Progenitor cell of endocrine pancreas (in vitro differentiated cells): ENCODE measurements around the gene OR5B2. TPM values are rescaled to one million over a fixed set of nuclear protein-coding genes. Genes with fewer than 3 reads are reported as not detected.

Source experiments
- DNase-seq: peaks from one replicate; pipeline ENCODE4 v3.0.0; 2021; ENCODE audit warnings: low spot score; ENCODE audit not compliant: unreplicated experiment
- H3K27ac Mint-ChIP-seq: 2 replicates; pipeline ENCODE4 v1.8.0; 2021; ENCODE audit warnings: mild to moderate bottlenecking, moderate library complexity, mixed read lengths
- H3K27me3 Mint-ChIP-seq: 2 replicates; pipeline ENCODE4 v1.8.0; 2021; ENCODE audit warnings: mixed read lengths
- H3K36me3 Mint-ChIP-seq: 2 replicates; pipeline ENCODE4 v1.8.0; 2022; ENCODE audit warnings: mixed read lengths; ENCODE audit not compliant: insufficient read depth
- H3K4me1 Mint-ChIP-seq: 2 replicates; pipeline ENCODE4 v1.8.0; 2021; ENCODE audit warnings: low read depth, mixed read lengths
- H3K4me3 Mint-ChIP-seq: 2 replicates; pipeline ENCODE4 v1.8.0; 2021; ENCODE audit warnings: low read depth, mild to moderate bottlenecking, moderate library complexity, mixed read lengths
- H3K9me3 Mint-ChIP-seq: 2 replicates; pipeline ENCODE4 v1.8.0; 2021; ENCODE audit warnings: low read depth, mixed read lengths
- total RNA-seq: library from RNA; stranded (reverse); gene quantifications from 2 replicates; pipeline ENCODE4 v1.2.1, GENCODE V29; 2021
- TF ChIP-seq, protein P1 (sequence below): fragments of 200-600 bp; sonication (generic); IDR thresholded peaks from one replicate; pipeline ENCODE4 v1.5.0; 2021; ENCODE audit warnings: antibody characterized with exemption, mild to moderate bottlenecking; ENCODE audit not compliant: unreplicated experiment

OR5B2 gene
- total RNA-seq, 1 donor from 2014 or later: not detected

DNA sequence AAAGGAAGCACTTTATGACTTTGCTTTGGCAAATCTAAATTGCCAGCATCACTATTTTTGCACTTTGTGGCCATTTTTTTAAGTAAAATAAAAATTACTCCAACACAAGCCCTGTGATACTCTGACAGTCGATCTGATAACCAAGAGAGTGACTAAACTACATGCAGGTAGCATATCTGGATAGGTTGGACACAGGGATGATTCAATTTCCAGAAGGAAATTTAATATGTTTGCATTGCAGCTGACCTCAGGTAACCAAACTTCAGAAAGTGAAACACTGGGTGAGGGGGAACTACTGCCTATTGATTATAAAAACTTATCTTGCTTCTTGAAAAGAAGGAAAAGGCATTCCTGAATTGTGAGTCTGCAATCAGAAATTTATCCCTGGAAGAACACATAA is 35.2 kb downstream of the OR5B2 start:
- peaks cover 4% of the 10 kb centered on the region for H3K4me1 Mint-ChIP-seq
- no peak overlapping the region for H3K27ac Mint-ChIP-seq
- DNase-seq: no peak
- TF ChIP-seq, protein P1, sequence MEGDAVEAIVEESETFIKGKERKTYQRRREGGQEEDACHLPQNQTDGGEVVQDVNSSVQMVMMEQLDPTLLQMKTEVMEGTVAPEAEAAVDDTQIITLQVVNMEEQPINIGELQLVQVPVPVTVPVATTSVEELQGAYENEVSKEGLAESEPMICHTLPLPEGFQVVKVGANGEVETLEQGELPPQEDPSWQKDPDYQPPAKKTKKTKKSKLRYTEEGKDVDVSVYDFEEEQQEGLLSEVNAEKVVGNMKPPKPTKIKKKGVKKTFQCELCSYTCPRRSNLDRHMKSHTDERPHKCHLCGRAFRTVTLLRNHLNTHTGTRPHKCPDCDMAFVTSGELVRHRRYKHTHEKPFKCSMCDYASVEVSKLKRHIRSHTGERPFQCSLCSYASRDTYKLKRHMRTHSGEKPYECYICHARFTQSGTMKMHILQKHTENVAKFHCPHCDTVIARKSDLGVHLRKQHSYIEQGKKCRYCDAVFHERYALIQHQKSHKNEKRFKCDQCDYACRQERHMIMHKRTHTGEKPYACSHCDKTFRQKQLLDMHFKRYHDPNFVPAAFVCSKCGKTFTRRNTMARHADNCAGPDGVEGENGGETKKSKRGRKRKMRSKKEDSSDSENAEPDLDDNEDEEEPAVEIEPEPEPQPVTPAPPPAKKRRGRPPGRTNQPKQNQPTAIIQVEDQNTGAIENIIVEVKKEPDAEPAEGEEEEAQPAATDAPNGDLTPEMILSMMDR: no peak
- no peaks in the 10 kb centered on the region for H3K36me3 Mint-ChIP-seq
- H3K27me3 Mint-ChIP-seq: no peaks in the 10 kb centered on the region
- no peak overlapping the region for H3K4me3 Mint-ChIP-seq
- H3K9me3 Mint-ChIP-seq: peaks cover 16% of the 10 kb centered on the region

DNA sequence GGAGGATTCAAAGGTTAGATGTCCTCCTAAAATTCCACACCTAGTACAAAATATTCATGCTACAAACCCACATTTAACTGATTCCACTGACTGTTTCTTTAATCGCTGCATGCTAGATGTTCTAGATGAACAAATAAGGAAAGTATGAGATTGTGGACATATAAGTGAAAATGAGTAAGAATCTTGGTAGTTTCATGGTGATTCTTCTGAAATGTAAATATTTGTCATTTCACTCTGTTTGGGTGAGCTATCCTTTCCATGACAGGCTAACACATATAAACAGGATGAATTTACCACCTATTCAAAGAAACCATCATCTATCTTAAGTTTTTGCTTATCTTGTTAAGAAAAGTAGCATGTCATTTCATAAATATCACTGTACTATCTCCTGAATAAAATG is 36.0 kb downstream of the OR5B2 start:
- TF ChIP-seq, protein P1: no peak
- DNase-seq: no peak
- Mint-ChIP-seq H3K9me3 (peaks cover 16% of the 10 kb centered on the region), H3K4me3 (no peak overlapping the region), H3K27me3 (no peaks in the 10 kb centered on the region), H3K4me1 (peaks cover 4% of the 10 kb centered on the region), H3K36me3 (no peaks in the 10 kb centered on the region), H3K27ac (no peak overlapping the region)

DNA sequence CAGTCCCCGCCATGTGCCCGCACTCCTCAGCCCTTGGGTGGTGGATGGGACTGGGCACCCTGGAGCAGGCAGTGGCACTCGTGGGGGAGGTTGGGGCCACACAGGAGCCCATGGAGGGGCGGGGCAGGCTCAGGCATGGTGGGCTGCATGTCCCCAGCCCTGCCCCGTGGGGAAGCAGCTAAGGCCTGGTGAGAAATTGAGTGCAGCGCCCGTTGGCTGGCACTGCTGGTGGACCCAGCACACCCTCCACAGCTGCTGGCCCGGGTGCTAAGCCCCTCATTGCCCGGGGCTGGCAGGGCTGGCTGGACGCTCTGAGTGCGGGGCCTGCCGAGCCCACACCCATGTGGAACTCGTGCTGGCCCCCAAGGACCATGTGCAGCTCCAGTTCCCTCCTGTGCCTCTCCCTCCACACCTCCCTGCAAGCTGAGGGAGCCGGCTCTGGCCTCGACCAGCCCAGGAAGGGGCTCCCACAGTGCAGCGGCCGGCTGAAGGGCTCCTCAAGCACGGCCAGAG is 37.3 kb downstream of the OR5B2 start:
- H3K4me3 Mint-ChIP-seq: no peak overlapping the region
- no peak for DNase-seq
- H3K9me3 Mint-ChIP-seq: peaks cover 15% of the 10 kb centered on the region
- H3K4me1 Mint-ChIP-seq: peaks cover 4% of the 10 kb centered on the region
- TF ChIP-seq, protein P1: no peak
- H3K27ac Mint-ChIP-seq: no peak overlapping the region
- no peaks in the 10 kb centered on the region for H3K36me3 Mint-ChIP-seq
- H3K27me3 Mint-ChIP-seq: no peaks in the 10 kb centered on the region

Other genes with a start within 250 kb of the OR5B2 start
- gene OR9Q2, start 239.1 kb downstream of the OR5B2 start, total RNA-seq: not detected in 2 replicates
- gene OR1S2, start 224.0 kb downstream of the OR5B2 start, total RNA-seq: not detected in 2 replicates
- gene OR1S1, start 215.4 kb downstream of the OR5B2 start, total RNA-seq: not detected in 2 replicates
- not detected in 2 replicates for gene OR10Q1, start 199.2 kb downstream of the OR5B2 start, total RNA-seq
- gene OR10W1, start 159.9 kb downstream of the OR5B2 start, total RNA-seq: not detected in 2 replicates
- gene OR5B17, start 69.1 kb downstream of the OR5B2 start, total RNA-seq: not detected in 2 replicates
- not detected in 2 replicates for gene OR5B3, start 21.2 kb downstream of the OR5B2 start, total RNA-seq
- not detected in 2 replicates for gene OR5B12, start 14.1 kb upstream of the OR5B2 start, total RNA-seq
- gene OR5B21, start 80.0 kb upstream of the OR5B2 start, total RNA-seq: not detected in 2 replicates
- 6.5 and 6.6 TPM in 2 replicates for gene LPXN, start 147.7 kb upstream of the OR5B2 start, total RNA-seq
- 48.3 and 51.2 TPM in 2 replicates for gene ZFP91, start 150.9 kb upstream of the OR5B2 start, total RNA-seq
- gene CNTF, start 194.5 kb upstream of the OR5B2 start, total RNA-seq: 3.9 and 4.3 TPM in 2 replicates